NCI-H1105 treated with DMSO at 0.1 percent for 48 hours (cell line): ENCODE measurements around the gene MADD.

Experiments
- DNase-seq: peaks from one replicate; lab custom pipeline; 2025; lab: John Stamatoyannopoulos, UW

MADD gene

GRCh38 chr11:47269829-47270305, at the start of gene MADD:
MADD (plus strand) TSS chr11:47270133.
- peak; percentile 89 for DNase-seq

GRCh38 chr11:47220401-47220821, 49.5 kb upstream of the MADD start:
- DNase-seq: no peak

GRCh38 chr11:47222696-47223095, 47.2 kb upstream of the MADD start:
- DNase-seq: no peak

GRCh38 chr11:47225552-47226400, 44.2 kb upstream of the MADD start:
- DNase-seq: no peak

GRCh38 chr11:47229161-47229560, 40.8 kb upstream of the MADD start:
- DNase-seq: no peak

- no peak for DNase-seq
These were observed 36.9 kb upstream of the MADD start for GRCh38 chr11:47233051-47233450.

- peak; percentile 62 for DNase-seq
These were observed 35.8 kb upstream of the MADD start for GRCh38 chr11:47233989-47234668.

GRCh38 chr11:47234669-47235100, 35.2 kb upstream of the MADD start:
- peak; percentile 76 for DNase-seq

GRCh38 chr11:47235163-47235562, 34.8 kb upstream of the MADD start:
- no peak for DNase-seq

- no peak for DNase-seq
These were observed 33.5 kb upstream of the MADD start for GRCh38 chr11:47236482-47236881.

GRCh38 chr11:47239852-47240251, 30.1 kb upstream of the MADD start:
- no peak for DNase-seq

GRCh38 chr11:47241841-47242301, 28.1 kb upstream of the MADD start:
- no peak for DNase-seq

- DNase-seq: no peak
These were observed 27.2 kb upstream of the MADD start for GRCh38 chr11:47242596-47243192.

- no peak for DNase-seq
These were observed 26.5 kb upstream of the MADD start for GRCh38 chr11:47243454-47243853.

GRCh38 chr11:47244448-47245350, 25.2 kb upstream of the MADD start:
- DNase-seq: no peak

GRCh38 chr11:47245611-47246357, 24.1 kb upstream of the MADD start:
- no peak for DNase-seq

GRCh38 chr11:47247502-47247901, 22.4 kb upstream of the MADD start:
- DNase-seq: no peak

GRCh38 chr11:47248304-47248663, 21.6 kb upstream of the MADD start:
- DNase-seq: no peak

GRCh38 chr11:47248664-47249377, 21.1 kb upstream of the MADD start, which contains the start of gene ACP2:
ACP2 (minus strand) TSS chr11:47248814; CDS start chr11:47248789, 25 bp downstream.
- peak; percentile 88 for DNase-seq

- no peak for DNase-seq
These were observed 20.6 kb upstream of the MADD start for GRCh38 chr11:47249378-47249715.
